Stimulated activated CD4-positive, alpha-beta T cell treated with anti-CD3 and anti-CD28 coated beads, Interleukin-1b, Interleukin-23, amount 100 ng/mL, for 4 hours (primary cell): Measurements from ENCODE around the gene LMTK3.
A peak's percentile ranks its signal among the peaks of the same experiment; 100 is the strongest.

Experiments used
- DNase-seq, 2 donors: peaks; one replicate each; pipeline ENCODE4 v3.0.0-alpha.2; 2020; ENCODE audit warnings: low read depth in 2 of 2

The LMTK3 gene, protein sequence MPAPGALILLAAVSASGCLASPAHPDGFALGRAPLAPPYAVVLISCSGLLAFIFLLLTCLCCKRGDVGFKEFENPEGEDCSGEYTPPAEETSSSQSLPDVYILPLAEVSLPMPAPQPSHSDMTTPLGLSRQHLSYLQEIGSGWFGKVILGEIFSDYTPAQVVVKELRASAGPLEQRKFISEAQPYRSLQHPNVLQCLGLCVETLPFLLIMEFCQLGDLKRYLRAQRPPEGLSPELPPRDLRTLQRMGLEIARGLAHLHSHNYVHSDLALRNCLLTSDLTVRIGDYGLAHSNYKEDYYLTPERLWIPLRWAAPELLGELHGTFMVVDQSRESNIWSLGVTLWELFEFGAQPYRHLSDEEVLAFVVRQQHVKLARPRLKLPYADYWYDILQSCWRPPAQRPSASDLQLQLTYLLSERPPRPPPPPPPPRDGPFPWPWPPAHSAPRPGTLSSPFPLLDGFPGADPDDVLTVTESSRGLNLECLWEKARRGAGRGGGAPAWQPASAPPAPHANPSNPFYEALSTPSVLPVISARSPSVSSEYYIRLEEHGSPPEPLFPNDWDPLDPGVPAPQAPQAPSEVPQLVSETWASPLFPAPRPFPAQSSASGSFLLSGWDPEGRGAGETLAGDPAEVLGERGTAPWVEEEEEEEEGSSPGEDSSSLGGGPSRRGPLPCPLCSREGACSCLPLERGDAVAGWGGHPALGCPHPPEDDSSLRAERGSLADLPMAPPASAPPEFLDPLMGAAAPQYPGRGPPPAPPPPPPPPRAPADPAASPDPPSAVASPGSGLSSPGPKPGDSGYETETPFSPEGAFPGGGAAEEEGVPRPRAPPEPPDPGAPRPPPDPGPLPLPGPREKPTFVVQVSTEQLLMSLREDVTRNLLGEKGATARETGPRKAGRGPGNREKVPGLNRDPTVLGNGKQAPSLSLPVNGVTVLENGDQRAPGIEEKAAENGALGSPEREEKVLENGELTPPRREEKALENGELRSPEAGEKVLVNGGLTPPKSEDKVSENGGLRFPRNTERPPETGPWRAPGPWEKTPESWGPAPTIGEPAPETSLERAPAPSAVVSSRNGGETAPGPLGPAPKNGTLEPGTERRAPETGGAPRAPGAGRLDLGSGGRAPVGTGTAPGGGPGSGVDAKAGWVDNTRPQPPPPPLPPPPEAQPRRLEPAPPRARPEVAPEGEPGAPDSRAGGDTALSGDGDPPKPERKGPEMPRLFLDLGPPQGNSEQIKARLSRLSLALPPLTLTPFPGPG (N-terminal part only)

GRCh38 chr19:48511800-48512503 is at the start of gene LMTK3:
Gene LMTK3, minus strand, starts transcription at chr19:48511835. Its CDS starts 259 bp downstream, at chr19:48511576.
- DNase-seq: peak; percentile 57 to 68

GRCh38 chr19:48561412-48561811 is 49.8 kb upstream of the LMTK3 start:
- DNase-seq: no peak

- no peak for DNase-seq
Observed at GRCh38 chr19:48560095-48560530, 48.5 kb upstream of the LMTK3 start.

DNA sequence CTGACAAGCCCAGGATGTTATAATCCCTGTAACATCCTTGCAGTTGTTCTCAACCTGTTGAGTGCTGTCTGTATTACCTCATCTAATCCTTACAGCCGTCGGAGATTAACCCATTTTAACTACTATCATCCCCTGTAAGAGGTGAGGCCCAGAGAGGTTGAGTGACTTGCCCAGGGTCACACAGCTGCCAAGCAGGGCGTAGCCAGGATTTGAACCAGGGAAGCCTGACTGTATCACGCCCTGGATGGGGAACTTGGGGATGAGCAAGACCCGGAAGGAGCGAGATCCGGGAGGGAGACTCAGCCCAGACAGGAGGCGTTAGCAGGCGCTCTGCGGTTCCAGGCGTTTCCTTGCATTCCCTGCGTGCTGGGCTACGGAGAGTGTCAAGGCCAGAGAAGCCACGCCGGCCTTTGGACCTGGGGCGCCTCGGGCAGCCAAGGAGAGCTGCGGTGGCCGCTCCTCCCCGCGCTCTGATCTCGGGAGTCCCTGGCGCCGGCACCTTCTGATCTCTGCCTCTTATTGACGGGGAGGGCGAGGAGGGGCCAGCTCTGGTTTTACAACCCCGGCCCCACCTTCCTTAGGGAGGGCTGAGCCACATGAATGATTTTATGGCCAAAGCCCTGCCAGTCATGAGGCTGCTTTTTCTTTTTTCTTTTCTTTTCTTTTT is 46.5 kb upstream of the LMTK3 start:
- DNase-seq: no peak

- no peak for DNase-seq
Observed at GRCh38 chr19:48556825-48557224, 45.2 kb upstream of the LMTK3 start.

GRCh38 chr19:48556163-48556562 is 44.5 kb upstream of the LMTK3 start:
- DNase-seq: no peak

DNA sequence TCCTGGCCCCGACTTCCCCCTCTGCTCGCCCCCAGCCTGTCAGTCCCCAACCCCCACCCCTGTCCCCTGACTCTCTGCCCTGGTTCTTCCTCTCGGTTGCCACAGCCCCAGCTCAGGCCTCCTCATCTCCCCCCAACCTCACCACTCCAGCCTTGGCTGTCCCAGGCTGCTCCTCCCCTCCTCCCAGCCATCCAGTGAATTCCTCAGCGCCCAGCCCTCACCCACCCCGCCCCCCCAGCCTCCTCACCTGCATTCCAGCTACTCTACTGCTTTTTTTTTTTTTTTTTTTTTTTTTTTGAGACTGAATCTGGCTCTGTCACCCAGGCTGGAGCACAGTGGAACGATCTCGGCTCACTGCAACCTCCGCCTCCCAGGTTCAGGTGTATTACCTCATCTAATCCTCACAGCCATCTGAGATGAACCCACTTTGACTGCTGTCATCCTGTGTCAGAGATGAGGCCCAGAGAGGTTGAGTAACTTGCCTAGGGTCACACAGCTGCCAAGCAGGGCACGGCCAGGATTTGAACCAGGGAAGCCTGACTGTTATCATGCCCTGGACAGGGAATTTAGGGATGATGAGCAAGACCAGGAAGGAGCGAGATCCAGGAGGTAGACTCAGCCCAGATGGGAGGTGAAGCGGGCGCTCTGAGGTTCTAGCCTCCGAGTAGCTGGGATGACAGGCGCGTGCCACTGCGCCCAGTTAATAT is 42.9 kb upstream of the LMTK3 start:
- no peak for DNase-seq

- no peak for DNase-seq
Observed at GRCh38 chr19:48553676-48554384, 42.2 kb upstream of the LMTK3 start.

GRCh38 chr19:48552406-48553322 is 41.0 kb upstream of the LMTK3 start:
- DNase-seq: no peak

DNA sequence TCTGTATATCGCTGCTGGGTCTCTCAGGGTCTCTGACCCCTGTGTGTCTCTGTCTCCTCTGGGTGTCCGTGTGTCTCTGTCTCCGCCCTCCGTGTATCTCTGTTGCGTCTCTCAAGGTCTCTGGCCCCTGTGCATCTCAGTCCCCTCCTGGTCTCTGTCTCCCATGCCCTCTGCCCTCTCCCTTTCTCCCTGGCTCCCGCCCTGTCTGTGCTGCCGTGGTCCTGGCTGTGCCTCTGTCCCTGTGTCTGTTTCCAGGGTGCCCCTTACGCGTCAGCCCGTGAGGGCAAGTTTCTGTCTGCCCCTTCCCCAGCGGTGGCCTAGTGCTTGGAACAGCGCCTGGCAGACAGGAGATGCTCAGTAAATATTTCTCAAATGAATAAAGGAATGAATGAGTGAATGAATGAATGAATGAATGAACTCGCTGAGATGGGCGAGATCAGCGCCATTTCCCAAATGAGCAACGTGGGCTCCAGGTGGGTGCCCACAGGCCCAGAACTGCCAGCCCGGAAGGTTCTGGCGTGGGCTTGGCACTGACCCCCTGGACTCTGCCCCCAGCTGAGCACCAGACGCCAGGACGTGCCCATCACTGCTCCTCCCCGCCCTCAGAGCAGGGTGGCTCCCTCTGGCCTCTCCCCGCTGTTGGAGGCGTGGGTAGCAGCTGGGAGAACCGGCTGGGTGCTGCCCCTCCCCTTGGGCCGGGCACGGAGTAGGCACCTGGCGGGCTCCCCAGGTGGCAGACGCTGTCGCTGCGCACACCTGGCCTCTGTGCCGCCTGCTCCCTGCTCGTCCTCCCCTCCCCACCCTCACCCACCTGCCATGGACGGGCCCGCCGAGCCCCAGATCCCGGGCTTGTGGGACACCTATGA is 40.0 kb upstream of the LMTK3 start, which contains the start of gene SULT2B1:
Gene SULT2B1, plus strand, starts transcription at position 736 of the 866 bp plus-strand sequence. Its CDS starts 81 bp downstream, at position 817.
- DNase-seq: no peak

GRCh38 chr19:48549380-48549779 is 37.7 kb upstream of the LMTK3 start:
- DNase-seq: no peak

DNA sequence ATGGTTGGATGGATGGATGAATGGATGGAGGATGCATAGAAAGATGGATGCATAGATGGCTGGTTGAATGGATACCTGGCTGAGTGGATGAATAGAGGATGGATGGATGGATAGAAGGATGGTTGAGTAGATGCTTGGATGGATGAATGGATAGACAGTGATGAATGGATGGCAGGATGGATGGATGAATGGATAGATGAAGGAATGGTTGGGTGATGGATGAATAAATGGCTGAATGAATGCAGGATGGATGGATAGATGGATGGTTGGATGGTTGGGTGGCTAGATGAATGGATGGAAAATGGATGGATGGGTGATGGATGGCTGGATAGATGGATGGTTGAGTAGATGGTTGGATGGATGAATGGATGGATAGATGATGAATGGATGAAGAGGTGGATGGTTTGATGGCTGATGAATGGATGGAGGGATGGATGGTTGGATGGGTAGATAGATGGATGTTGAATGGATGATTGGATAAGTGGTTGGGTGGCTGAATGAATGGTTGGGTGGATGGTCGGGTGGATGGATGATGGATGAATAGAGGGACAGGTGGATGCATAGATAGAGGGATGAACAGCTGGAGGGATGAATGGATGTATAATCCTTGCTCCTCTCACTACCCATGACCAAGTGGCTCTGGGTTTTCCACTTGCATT is 36.7 kb upstream of the LMTK3 start:
- DNase-seq: no peak

GRCh38 chr19:48547722-48548121 is 36.1 kb upstream of the LMTK3 start:
- DNase-seq: no peak

DNA sequence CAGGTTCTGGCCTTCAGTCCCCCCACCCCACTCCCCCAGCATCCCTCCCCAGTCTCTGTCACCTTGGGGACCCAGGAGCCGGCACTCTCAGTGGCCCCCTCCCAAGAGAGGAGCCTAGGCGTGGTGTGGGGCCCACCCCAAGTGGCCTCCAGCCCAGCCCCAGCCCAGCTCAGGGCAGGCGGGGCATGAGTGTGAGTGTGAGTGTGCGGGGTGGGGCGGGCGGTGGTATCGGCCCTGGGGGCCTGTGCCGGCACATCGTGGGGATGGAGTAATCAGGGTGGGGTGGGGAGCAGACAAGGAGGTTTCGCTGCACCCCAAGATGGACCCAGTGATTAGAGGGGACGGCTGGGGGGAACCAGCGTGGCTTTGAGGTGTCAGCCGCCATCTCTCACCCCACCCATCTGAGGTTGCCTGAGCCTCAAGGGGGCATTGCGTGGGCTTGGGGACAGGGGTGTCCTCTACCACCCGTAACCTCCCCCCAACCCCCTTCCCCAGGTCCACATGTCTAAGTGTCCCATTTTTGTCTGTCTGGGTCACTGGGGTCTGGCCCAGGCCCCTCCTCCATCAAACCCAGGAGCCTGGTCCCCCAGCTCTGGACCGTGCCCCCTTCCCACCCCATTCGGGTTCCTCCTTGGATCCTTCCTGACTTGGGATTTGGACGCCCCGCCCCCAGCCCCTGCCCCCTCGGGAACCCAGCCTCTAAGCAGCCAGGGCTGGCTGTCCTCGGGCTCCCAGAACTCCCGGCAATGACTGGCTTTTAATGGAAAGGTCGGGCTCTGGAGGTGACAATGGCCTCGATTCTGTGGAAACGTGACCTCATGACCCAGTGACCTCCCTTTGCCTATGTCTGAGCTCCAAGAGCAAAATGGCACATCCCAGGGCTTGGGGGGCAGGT is 33.5 kb upstream of the LMTK3 start:
- no peak for DNase-seq

- DNase-seq: no peak
Observed at GRCh38 chr19:48543121-48543710, 31.6 kb upstream of the LMTK3 start.
